Panc1 (cell line): ENCODE measurements around the gene ABCA1. TPM values are rescaled to one million over a fixed set of nuclear protein-coding genes. Genes with fewer than 3 reads are reported as not detected.
A peak's percentile ranks its signal among the peaks of the same experiment; 100 is the strongest.

Experiments
- ATAC-seq: fragments of 200-7000 bp; cut with Tn5 transposase; 2 replicates; pipeline ENCODE4 v1.9.1; 2020; ENCODE audit warnings: mild to moderate bottlenecking, moderate library complexity
- BruUV-seq: library from RNA; stranded (reverse); fragments of 400-500 nt; replicated peaks from 2 replicates; lab custom pipeline; 2021; lab: Mats Ljungman, UMichigan
- CTCF ChIA-PET: fragments of 300-600 bp; sonication (Branson Sonifier 250); formaldehyde crosslinking; loops from one replicate; lab custom pipeline; 2022; ENCODE audit warnings: antibody characterized with exemption; lab: Charles Lee
- POLR2A ChIA-PET: fragments of 300-600 bp; sonication (Branson Sonifier 250); formaldehyde crosslinking; loops from one replicate; lab custom pipeline; 2022; ENCODE audit warnings: antibody characterized with exemption; lab: Charles Lee
- DNase-seq: peaks from one replicate; pipeline ENCODE4 v3.0.0-alpha.2; 2010; ENCODE audit warnings: low read depth, low spot score
- H3K27ac ChIP-seq: 2 replicates; pipeline ENCODE4 v1.5.1; 2011; ENCODE audit warnings: mild to moderate bottlenecking, low read length, inconsistent platforms
- H3K27me3 ChIP-seq: fragments of 200-500 bp; sonication (Bioruptor generic); 2 replicates; pipeline ENCODE4 v1.6.0; 2014; ENCODE audit warnings: low read length, inconsistent platforms; ENCODE audit not compliant: control insufficient read depth, insufficient read depth
- H3K36me3 ChIP-seq: fragments of 200-500 bp; sonication (Bioruptor generic); 2 replicates; pipeline ENCODE4 v1.5.1; 2014; ENCODE audit warnings: inconsistent platforms, mild to moderate bottlenecking, low read length, moderate library complexity; ENCODE audit not compliant: control insufficient read depth, insufficient read depth
- H3K4me1 ChIP-seq: 2 replicates; pipeline ENCODE4 v1.5.1; 2011; ENCODE audit warnings: inconsistent platforms, mild to moderate bottlenecking, low read length, moderate library complexity; ENCODE audit not compliant: control insufficient read depth, insufficient read depth
- H3K4me3 ChIP-seq, 2 experiments: 2 replicates each; pipeline ENCODE4 v1.5.1; 2011 to 2012; ENCODE audit warnings: low read depth in 2 of 2, low read length in 2 of 2, mild to moderate bottlenecking in 2 of 2, inconsistent platforms in 1 of 2, moderate library complexity in 1 of 2
- H3K9me3 ChIP-seq: fragments of 200-500 bp; sonication (Bioruptor generic); 2 replicates; pipeline ENCODE4 v1.5.1; 2014; ENCODE audit warnings: low read depth, mild to moderate bottlenecking, inconsistent platforms, low read length, moderate library complexity; ENCODE audit not compliant: control insufficient read depth, insufficient read depth
- CTCF ChIP-seq: fragments of 450-650 bp; IDR thresholded peaks from 2 replicates; pipeline ENCODE4 v1.5.1; 2017; ENCODE audit warnings: mild to moderate bottlenecking
- POLR2AphosphoS5 ChIP-seq: IDR thresholded peaks from 2 replicates; pipeline ENCODE4 v1.6.1; 2012; ENCODE audit warnings: mild to moderate bottlenecking, low read depth, low read length, moderate library complexity
- REST ChIP-seq, 2 experiments: IDR thresholded peaks; 2 replicates each; pipeline ENCODE4 v1.6.1; 2011 to 2012; ENCODE audit warnings: low read depth in 2 of 2, control low read depth in 1 of 2, low read length in 1 of 2, mild to moderate bottlenecking in 1 of 2, moderate library complexity in 1 of 2; ENCODE audit not compliant: insufficient read depth in 1 of 2
- SIN3A ChIP-seq: IDR thresholded peaks from 2 replicates; pipeline ENCODE4 v1.6.1; 2012; ENCODE audit warnings: low read depth, mild to moderate bottlenecking, low read length, moderate library complexity, borderline replicate concordance; ENCODE audit not compliant: insufficient read depth
- TCF7L2 ChIP-seq: IDR thresholded peaks from 2 replicates; pipeline ENCODE4 v1.6.1; 2011; ENCODE audit warnings: mild to moderate bottlenecking, low read depth, low read length, inconsistent platforms
- in situ Hi-C: cut with HindIII; loops from 2 replicates; pipeline ENCODE4 v1.10.0; 2016; ENCODE audit warnings: low sequenced_read_pairs, low pct_unique_long_range_greater_than_20kb
- intact Hi-C: fragments of 100-400 bp; cut with micrococcal nuclease; formaldehyde crosslinking; loops from one replicate; pipeline ENCODE4 v1.10.0; 2022; ENCODE audit not compliant: unreplicated experiment
- total RNA-seq: library from RNA; stranded (reverse); gene quantifications from one replicate; pipeline ENCODE4 v1.2.1, GENCODE V29; 2021; ENCODE audit not compliant: unreplicated experiment

Gene ABCA1
- total RNA-seq, 1 experiment from 2014 or later: 2.6 TPM

- DNase-seq (no peak), ATAC-seq (no peak)
- H3K27ac ChIP-seq: no peak overlapping the region
- H3K9me3 ChIP-seq: no peaks in the 10 kb centered on the region
- in situ Hi-C loops (no loop called here), intact Hi-C loops (no loop called here)
- H3K36me3 ChIP-seq: no peaks in the 10 kb centered on the region
- H3K27me3 ChIP-seq: no peaks in the 10 kb centered on the region
- no TSS peak for BruUV-seq
- POLR2A ChIA-PET: no interaction called here
- H3K4me3 ChIP-seq: no peak overlapping the region
- CTCF ChIA-PET: no interaction called here
- TF ChIP-seq TCF7L2 (no peak), CTCF (no peak), REST (IDR thresholded peaks at IDR 0.05; ENCODE audit: insufficient read depth in 1 of 2, low read depth in 2 of 2, low read length in 1 of 2) (no peak), SIN3A (no peak), POLR2AphosphoS5 (no peak)
- H3K4me1 ChIP-seq: no peaks in the 10 kb centered on the region
These were observed 54.5 kb downstream of the ABCA1 start for GRCh38 chr9:104873489-104873850.

- in situ Hi-C loops: no loop called here
- ATAC-seq (no peak), DNase-seq (peak; percentile 48)
These were observed 55.1 kb downstream of the ABCA1 start for GRCh38 chr9:104872656-104873488.

More at GRCh38 chr9:104872656-104873488, 55.1 kb downstream of the ABCA1 start:
- Histone ChIP-seq H3K4me3 (no peak overlapping the region), H3K9me3 (no peaks in the 10 kb centered on the region), H3K27me3 (no peaks in the 10 kb centered on the region), H3K27ac (no peak overlapping the region), H3K4me1 (no peaks in the 10 kb centered on the region), H3K36me3 (no peaks in the 10 kb centered on the region)
- ChIA-PET CTCF (no interaction called here), POLR2A (no interaction called here)
- intact Hi-C loops: no loop called here
- BruUV-seq: no TSS peak
- TF ChIP-seq POLR2AphosphoS5: no peak
- TF ChIP-seq TCF7L2: no peak
- no peak for TF ChIP-seq CTCF
- no peak for TF ChIP-seq REST (IDR thresholded peaks at IDR 0.05; ENCODE audit: insufficient read depth in 1 of 2, low read depth in 2 of 2, low read length in 1 of 2)
- no peak for TF ChIP-seq SIN3A
